Measurements from ENCODE around the gene NOS1AP. TPM values are rescaled to one million over a fixed set of nuclear protein-coding genes. Genes with fewer than 3 reads are reported as not detected.

Gene NOS1AP
- total and polyA plus RNA-seq, 9 of the 15 experiments (the other 6 are each of a cell fraction or from before 2014, with no cell fraction given) = 0.07 to 1.5 (median 0.22) TPM

DNA sequence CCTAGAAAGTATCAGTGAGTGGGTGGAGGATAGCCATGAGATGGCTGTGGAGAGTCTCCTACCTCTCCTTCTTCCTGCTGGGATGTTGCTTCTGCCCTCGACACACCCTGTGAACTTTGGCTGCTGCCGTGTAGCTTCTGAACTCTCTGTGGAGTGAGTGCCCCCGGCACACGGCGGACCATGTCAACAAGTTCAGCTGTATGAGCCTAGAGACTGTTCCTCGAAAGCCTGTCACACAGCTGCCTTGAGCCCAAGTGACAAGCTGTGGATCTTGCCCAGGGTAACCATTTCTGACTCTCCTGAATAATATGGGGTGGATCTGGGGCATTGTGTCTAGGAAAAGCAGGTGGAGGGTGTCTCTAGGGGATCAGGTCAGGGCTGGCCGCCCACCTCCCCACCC lies 143.2 kb downstream of the NOS1AP start:
- H3K4me2 ChIP-seq (ENCODE audit: insufficient read depth, low read length) = no peak overlapping the region
- H3K4me1 ChIP-seq (replicated peaks in 1 of 2; ENCODE audit: control insufficient read depth in 2 of 2, insufficient read depth in 2 of 2, low read length in 2 of 2) = no peaks in the 10 kb centered on the region
- CTCF ChIA-PET (ENCODE audit: low intra/inter-chr PET ratio) = no interaction called here
- H3K9me1 ChIP-seq (ENCODE audit: control insufficient read depth, insufficient read depth, low read length) = no peaks in the 10 kb centered on the region
- in situ Hi-C loops (cut with MboI) = no loop called here
- FAIRE-seq (no peak), DNase-seq (ENCODE audit: extremely low read depth in 1 of 4, low spot score in 3 of 4) (no peak), ATAC-seq (no peak)
- POLR2A ChIA-PET = interaction anchor here (0.6 to 0.9 kb wide), 2 partner anchors 14 to 163 kb away, joined by 3 read pairs; no protein-coding TSS in a partner anchor
- 0% methylated on average over 4 of the region's 7 CpGs for WGBS (ENCODE audit: insufficient coverage, low coverage, missing lambda C conversion rate)
- H3K79me2 ChIP-seq (ENCODE audit: control insufficient read depth, insufficient read depth, low read length) = no peaks in the 10 kb centered on the region
- no peaks in the 10 kb centered on the region for H3K9me3 ChIP-seq (replicated peaks; ENCODE audit: control insufficient read depth, insufficient read depth, low read depth, low read length)
- intact Hi-C loops (cut with micrococcal nuclease) = no loop called here
- H2AFZ ChIP-seq (ENCODE audit: low read depth, low read length) = no peak overlapping the region
- TF ChIP-seq ZC3H11A (IDR thresholded peaks at IDR 0.05; ENCODE audit: low read depth, low read length) = no peak
- no peak for TF ChIP-seq ZNF347 (CRISPR knock-in tag; IDR thresholded peaks at IDR 0.05; ENCODE audit: low read depth)
- no peak for TF ChIP-seq HLTF (IDR thresholded peaks at IDR 0.05)
- TF ChIP-seq, protein P1, sequence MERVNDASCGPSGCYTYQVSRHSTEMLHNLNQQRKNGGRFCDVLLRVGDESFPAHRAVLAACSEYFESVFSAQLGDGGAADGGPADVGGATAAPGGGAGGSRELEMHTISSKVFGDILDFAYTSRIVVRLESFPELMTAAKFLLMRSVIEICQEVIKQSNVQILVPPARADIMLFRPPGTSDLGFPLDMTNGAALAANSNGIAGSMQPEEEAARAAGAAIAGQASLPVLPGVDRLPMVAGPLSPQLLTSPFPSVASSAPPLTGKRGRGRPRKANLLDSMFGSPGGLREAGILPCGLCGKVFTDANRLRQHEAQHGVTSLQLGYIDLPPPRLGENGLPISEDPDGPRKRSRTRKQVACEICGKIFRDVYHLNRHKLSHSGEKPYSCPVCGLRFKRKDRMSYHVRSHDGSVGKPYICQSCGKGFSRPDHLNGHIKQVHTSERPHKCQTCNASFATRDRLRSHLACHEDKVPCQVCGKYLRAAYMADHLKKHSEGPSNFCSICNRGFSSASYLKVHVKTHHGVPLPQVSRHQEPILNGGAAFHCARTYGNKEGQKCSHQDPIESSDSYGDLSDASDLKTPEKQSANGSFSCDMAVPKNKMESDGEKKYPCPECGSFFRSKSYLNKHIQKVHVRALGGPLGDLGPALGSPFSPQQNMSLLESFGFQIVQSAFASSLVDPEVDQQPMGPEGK (CRISPR knock-in tag; IDR thresholded peaks at IDR 0.05; ENCODE audit: borderline replicate concordance) = no peak
- TF ChIP-seq RHOXF2B (CRISPR knock-in tag; conservative IDR thresholded peaks at IDR 0.05) = no peak
- TF ChIP-seq, protein P2, sequence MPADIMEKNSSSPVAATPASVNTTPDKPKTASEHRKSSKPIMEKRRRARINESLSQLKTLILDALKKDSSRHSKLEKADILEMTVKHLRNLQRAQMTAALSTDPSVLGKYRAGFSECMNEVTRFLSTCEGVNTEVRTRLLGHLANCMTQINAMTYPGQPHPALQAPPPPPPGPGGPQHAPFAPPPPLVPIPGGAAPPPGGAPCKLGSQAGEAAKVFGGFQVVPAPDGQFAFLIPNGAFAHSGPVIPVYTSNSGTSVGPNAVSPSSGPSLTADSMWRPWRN (IDR thresholded peaks at IDR 0.05; ENCODE audit: low read depth) = no peak
- TF ChIP-seq, protein P3, sequence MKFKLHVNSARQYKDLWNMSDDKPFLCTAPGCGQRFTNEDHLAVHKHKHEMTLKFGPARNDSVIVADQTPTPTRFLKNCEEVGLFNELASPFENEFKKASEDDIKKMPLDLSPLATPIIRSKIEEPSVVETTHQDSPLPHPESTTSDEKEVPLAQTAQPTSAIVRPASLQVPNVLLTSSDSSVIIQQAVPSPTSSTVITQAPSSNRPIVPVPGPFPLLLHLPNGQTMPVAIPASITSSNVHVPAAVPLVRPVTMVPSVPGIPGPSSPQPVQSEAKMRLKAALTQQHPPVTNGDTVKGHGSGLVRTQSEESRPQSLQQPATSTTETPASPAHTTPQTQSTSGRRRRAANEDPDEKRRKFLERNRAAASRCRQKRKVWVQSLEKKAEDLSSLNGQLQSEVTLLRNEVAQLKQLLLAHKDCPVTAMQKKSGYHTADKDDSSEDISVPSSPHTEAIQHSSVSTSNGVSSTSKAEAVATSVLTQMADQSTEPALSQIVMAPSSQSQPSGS (CRISPR knock-in tag; IDR thresholded peaks at IDR 0.05) = no peak
- no peak for TF ChIP-seq TEAD2 (tag; IDR thresholded peaks at IDR 0.05)
- TF ChIP-seq L3MBTL2 (IDR thresholded peaks at IDR 0.05) = no peak
- no peak for TF ChIP-seq CBX5 (IDR thresholded peaks at IDR 0.05; ENCODE audit: borderline replicate concordance, low read depth)
- TF ChIP-seq MTA1 (IDR thresholded peaks at IDR 0.05; ENCODE audit: borderline replicate concordance) = no peak
- TF ChIP-seq SREBF1 (IDR thresholded peaks at IDR 0.05; ENCODE audit: borderline replicate concordance, low read depth, low read length) = no peak
- TF ChIP-seq U2AF1 (optimal IDR thresholded peaks at IDR 0.05; ENCODE audit: low read depth, low read length) = no peak
- no peak for TF ChIP-seq NCOA6 (IDR thresholded peaks at IDR 0.05)
- no peak for TF ChIP-seq GABPA (tag; conservative IDR thresholded peaks at IDR 0.05; ENCODE audit: low read depth)
- no TSS peak for BruUV-seq (replicated peaks)
- H3K36me3 ChIP-seq (ENCODE audit: control insufficient read depth, insufficient read depth, low read length) = no peaks in the 10 kb centered on the region
- H4K20me1 ChIP-seq (replicated peaks; ENCODE audit: control insufficient read depth, insufficient read depth, low read length) = no peaks in the 10 kb centered on the region
- no peak overlapping the region for H3K9ac ChIP-seq (ENCODE audit: insufficient read depth in 1 of 2, low read depth in 2 of 2, low read length in 2 of 2)
- H3K27me3 ChIP-seq (ENCODE audit: control insufficient read depth in 2 of 2, insufficient read depth in 2 of 2, low read length in 2 of 2) = peaks cover 13 to 42% of the 10 kb centered on the region in 2 experiments
- no peak overlapping the region for H3K27ac ChIP-seq (ENCODE audit: extremely low read depth, low read depth, low read length)
- H3K4me3 ChIP-seq = no peak overlapping the region
